Panc1 (cell line): Measurements from ENCODE around the gene GLS. TPM values are rescaled to one million over a fixed set of nuclear protein-coding genes. Genes with fewer than 3 reads are reported as not detected.

Experiments used
- ATAC-seq: fragments of 200-7000 bp; cut with Tn5 transposase; 2 replicates; pipeline ENCODE4 v1.9.1; 2020; ENCODE audit warnings: mild to moderate bottlenecking, moderate library complexity
- BruUV-seq: library from RNA; stranded (reverse); fragments of 400-500 nt; replicated peaks from 2 replicates; lab custom pipeline; 2021; lab: Mats Ljungman, UMichigan
- CTCF ChIA-PET: fragments of 300-600 bp; sonication (Branson Sonifier 250); formaldehyde crosslinking; loops from one replicate; lab custom pipeline; 2022; ENCODE audit warnings: antibody characterized with exemption; lab: Charles Lee
- POLR2A ChIA-PET: fragments of 300-600 bp; sonication (Branson Sonifier 250); formaldehyde crosslinking; loops from one replicate; lab custom pipeline; 2022; ENCODE audit warnings: antibody characterized with exemption; lab: Charles Lee
- DNase-seq: peaks from one replicate; pipeline ENCODE4 v3.0.0-alpha.2; 2010; ENCODE audit warnings: low read depth, low spot score
- H3K27ac ChIP-seq: 2 replicates; pipeline ENCODE4 v1.5.1; 2011; ENCODE audit warnings: mild to moderate bottlenecking, low read length, inconsistent platforms
- H3K27me3 ChIP-seq: fragments of 200-500 bp; sonication (Bioruptor generic); 2 replicates; pipeline ENCODE4 v1.6.0; 2014; ENCODE audit warnings: low read length, inconsistent platforms; ENCODE audit not compliant: control insufficient read depth, insufficient read depth
- H3K36me3 ChIP-seq: fragments of 200-500 bp; sonication (Bioruptor generic); 2 replicates; pipeline ENCODE4 v1.5.1; 2014; ENCODE audit warnings: inconsistent platforms, mild to moderate bottlenecking, low read length, moderate library complexity; ENCODE audit not compliant: control insufficient read depth, insufficient read depth
- H3K4me1 ChIP-seq: 2 replicates; pipeline ENCODE4 v1.5.1; 2011; ENCODE audit warnings: inconsistent platforms, mild to moderate bottlenecking, low read length, moderate library complexity; ENCODE audit not compliant: control insufficient read depth, insufficient read depth
- H3K4me3 ChIP-seq, 2 experiments: 2 replicates each; pipeline ENCODE4 v1.5.1; 2011 to 2012; ENCODE audit warnings: low read depth in 2 of 2, low read length in 2 of 2, mild to moderate bottlenecking in 2 of 2, inconsistent platforms in 1 of 2, moderate library complexity in 1 of 2
- H3K9me3 ChIP-seq: fragments of 200-500 bp; sonication (Bioruptor generic); 2 replicates; pipeline ENCODE4 v1.5.1; 2014; ENCODE audit warnings: low read depth, mild to moderate bottlenecking, inconsistent platforms, low read length, moderate library complexity; ENCODE audit not compliant: control insufficient read depth, insufficient read depth
- CTCF ChIP-seq: fragments of 450-650 bp; IDR thresholded peaks from 2 replicates; pipeline ENCODE4 v1.5.1; 2017; ENCODE audit warnings: mild to moderate bottlenecking
- POLR2AphosphoS5 ChIP-seq: IDR thresholded peaks from 2 replicates; pipeline ENCODE4 v1.6.1; 2012; ENCODE audit warnings: mild to moderate bottlenecking, low read depth, low read length, moderate library complexity
- REST ChIP-seq, 2 experiments: IDR thresholded peaks; 2 replicates each; pipeline ENCODE4 v1.6.1; 2011 to 2012; ENCODE audit warnings: low read depth in 2 of 2, control low read depth in 1 of 2, low read length in 1 of 2, mild to moderate bottlenecking in 1 of 2, moderate library complexity in 1 of 2; ENCODE audit not compliant: insufficient read depth in 1 of 2
- SIN3A ChIP-seq: IDR thresholded peaks from 2 replicates; pipeline ENCODE4 v1.6.1; 2012; ENCODE audit warnings: low read depth, mild to moderate bottlenecking, low read length, moderate library complexity, borderline replicate concordance; ENCODE audit not compliant: insufficient read depth
- TCF7L2 ChIP-seq: IDR thresholded peaks from 2 replicates; pipeline ENCODE4 v1.6.1; 2011; ENCODE audit warnings: mild to moderate bottlenecking, low read depth, low read length, inconsistent platforms
- in situ Hi-C: cut with HindIII; loops from 2 replicates; pipeline ENCODE4 v1.10.0; 2016; ENCODE audit warnings: low sequenced_read_pairs, low pct_unique_long_range_greater_than_20kb
- intact Hi-C: fragments of 100-400 bp; cut with micrococcal nuclease; formaldehyde crosslinking; loops from one replicate; pipeline ENCODE4 v1.10.0; 2022; ENCODE audit not compliant: unreplicated experiment
- total RNA-seq: library from RNA; stranded (reverse); gene quantifications from one replicate; pipeline ENCODE4 v1.2.1, GENCODE V29; 2021; ENCODE audit not compliant: unreplicated experiment

The GLS gene
- total RNA-seq, 1 experiment from 2014 or later = 93.9 TPM

DNA sequence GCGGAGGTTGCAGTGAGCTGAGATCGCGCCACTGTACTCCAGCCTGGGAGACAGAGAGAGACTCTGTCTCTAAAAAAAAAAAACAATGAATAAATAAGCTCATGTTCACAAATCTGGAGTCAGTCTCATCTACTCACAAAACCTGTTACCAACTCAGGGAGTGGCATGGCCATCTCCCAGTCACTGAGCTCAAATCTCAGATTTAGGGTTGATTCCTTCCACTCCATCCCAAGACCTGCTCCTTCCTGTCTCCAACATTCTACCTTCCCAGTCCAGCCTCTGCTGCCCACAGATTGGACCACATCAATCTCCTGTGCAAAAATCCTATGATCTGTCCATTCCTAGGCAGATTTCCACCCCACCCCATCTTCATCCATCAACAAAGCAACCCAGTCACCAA is 131.7 kb downstream of the GLS start:
- ChIA-PET POLR2A (no interaction called here), CTCF (no interaction called here)
- BruUV-seq = TSS peak; percentile 68
- no peak for DNase-seq
- Histone ChIP-seq H3K27ac (peak overlapping the region; percentile 97; the same call in 1 of the 2 replicates), H3K4me3 (peak overlapping the region; percentile 94 to 98), H3K27me3 (no peaks in the 10 kb centered on the region), H3K4me1 (peaks cover 12% of the 10 kb centered on the region), H3K9me3 (no peaks in the 10 kb centered on the region), H3K36me3 (peaks cover 33% of the 10 kb centered on the region)
- intact Hi-C loops (no loop called here), in situ Hi-C loops (no loop called here)
- TF ChIP-seq REST (IDR thresholded peaks at IDR 0.05; ENCODE audit: insufficient read depth in 1 of 2, low read depth in 2 of 2, low read length in 1 of 2) (no peak), SIN3A (no peak), TCF7L2 (no peak), POLR2AphosphoS5 (no peak), CTCF (no peak)
- ATAC-seq = no peak

GRCh38 chr2:191012845-191013681 is 132.4 kb downstream of the GLS start:
- ATAC-seq (no peak), DNase-seq (no peak)
- no TSS peak for BruUV-seq
- TF ChIP-seq CTCF = no peak
- TF ChIP-seq REST (IDR thresholded peaks at IDR 0.05; ENCODE audit: insufficient read depth in 1 of 2, low read depth in 2 of 2, low read length in 1 of 2) = peak in 1 of 2 experiments; percentile 33; a peak in 1 of 4 replicates
- Histone ChIP-seq H3K4me3 (peak overlapping the region; percentile 94 to 98), H3K4me1 (peaks cover 12% of the 10 kb centered on the region), H3K9me3 (no peaks in the 10 kb centered on the region), H3K27ac (peak overlapping the region; percentile 97), H3K27me3 (no peaks in the 10 kb centered on the region), H3K36me3 (peaks cover 26% of the 10 kb centered on the region)
- ChIA-PET CTCF (no interaction called here), POLR2A (no interaction called here)
- in situ Hi-C loops (no loop called here), intact Hi-C loops (no loop called here)
